HepG2 (cell line): ENCODE results near the gene TMED6.

Experiments
- EP300 ChIP-seq, 3 experiments: sonication (generic) in 1 of 3; formaldehyde crosslinking in 1 of 3; IDR thresholded peaks; 2 replicates each; pipeline versions ENCODE4 v1.5.1 to v1.6.1; 2011 to 2020; ENCODE audit warnings: low read depth in 2 of 3, low read length in 2 of 3, borderline replicate concordance in 1 of 3, improper control_type of control experiment in 1 of 3, mild to moderate bottlenecking in 1 of 3, missing genetic modification reagents in 1 of 3, moderate library complexity in 1 of 3
- FOXK2 ChIP-seq: fragments of 450-650 bp; IDR thresholded peaks from 2 replicates; pipeline ENCODE4 v1.6.1; 2016
- KDM1A ChIP-seq: IDR thresholded peaks from 2 replicates; pipeline ENCODE4 v1.6.1; 2016; ENCODE audit warnings: missing compliant biosample characterization
- MAX ChIP-seq: IDR thresholded peaks from 2 replicates; pipeline ENCODE4 v1.6.1; 2012; ENCODE audit warnings: inconsistent platforms
- PATZ1 ChIP-seq: sonication (generic); formaldehyde crosslinking; IDR thresholded peaks from 2 replicates; pipeline ENCODE4 v1.4.0; 2020; ENCODE audit warnings: missing genetic modification reagents
- RFXANK ChIP-seq: IDR thresholded peaks from 2 replicates; pipeline ENCODE4 v1.6.1; 2016
- ZNF274 ChIP-seq: sonication (generic); formaldehyde crosslinking; IDR thresholded peaks from 2 replicates; pipeline ENCODE4 v1.5.1; 2020; ENCODE audit warnings: mild to moderate bottlenecking, missing genetic modification reagents

GRCh38 chr16:69320740-69321073 lies 30.9 kb downstream of the TMED6 start:
- no peak for TF ChIP-seq ZNF274 (CRISPR knock-in tag)
- TF ChIP-seq PATZ1 (CRISPR knock-in tag) = no peak
- no peak for TF ChIP-seq RFXANK
- TF ChIP-seq MAX = no peak
- TF ChIP-seq FOXK2 = no peak
- no peak for TF ChIP-seq EP300 (IDR thresholded peaks at IDR 0.05; ENCODE audit: low read depth in 2 of 2, low read length in 2 of 2)
- no peak for TF ChIP-seq EP300 (CRISPR knock-in tag; IDR thresholded peaks at IDR 0.05; ENCODE audit: borderline replicate concordance)
- no peak for TF ChIP-seq KDM1A (CRISPR knock-in tag)
